ENCODE data around the gene BEST3.

BEST3 gene

GRCh38 chr12:69661386-69661785 is 37.7 kb downstream of the BEST3 start:
- Histone ChIP-seq H3K36me3 (ENCODE audit: control insufficient read depth in 1 of 2, insufficient read depth in 2 of 2, low read length in 2 of 2) (no peaks in the 10 kb centered on the region), H3K9me3 (ENCODE audit: control insufficient read depth in 1 of 2, low read length in 2 of 2) (no peaks in the 10 kb centered on the region), H3K4me3 (ENCODE audit: low read depth in 1 of 2, low read length in 2 of 2) (no peak overlapping the region), H3K27me3 (ENCODE audit: low read depth, low read length) (no peaks in the 10 kb centered on the region), H3K4me1 (ENCODE audit: control insufficient read depth in 1 of 2, insufficient read depth in 2 of 2, low read length in 2 of 2) (no peaks in the 10 kb centered on the region), H3K27ac (ENCODE audit: low read length) (no peak overlapping the region)

- Histone ChIP-seq H3K27ac (ENCODE audit: low read length) (no peak overlapping the region), H3K36me3 (ENCODE audit: control insufficient read depth in 1 of 2, insufficient read depth in 2 of 2, low read length in 2 of 2) (no peaks in the 10 kb centered on the region), H3K9me3 (ENCODE audit: control insufficient read depth in 1 of 2, low read length in 2 of 2) (no peaks in the 10 kb centered on the region), H3K4me1 (ENCODE audit: control insufficient read depth in 1 of 2, insufficient read depth in 2 of 2, low read length in 2 of 2) (peaks cover 0 to 9% of the 10 kb centered on the region in 2 donors), H3K27me3 (ENCODE audit: low read depth, low read length) (no peaks in the 10 kb centered on the region), H3K4me3 (ENCODE audit: low read depth in 1 of 2, low read length in 2 of 2) (no peak overlapping the region)
These were observed 38.8 kb downstream of the BEST3 start for GRCh38 chr12:69660164-69660863.

GRCh38 chr12:69658203-69658602 is 40.9 kb downstream of the BEST3 start:
- Histone ChIP-seq H3K4me3 (ENCODE audit: low read depth in 1 of 2, low read length in 2 of 2) (no peak overlapping the region), H3K9me3 (ENCODE audit: control insufficient read depth in 1 of 2, low read length in 2 of 2) (no peaks in the 10 kb centered on the region), H3K36me3 (ENCODE audit: control insufficient read depth in 1 of 2, insufficient read depth in 2 of 2, low read length in 2 of 2) (no peaks in the 10 kb centered on the region), H3K4me1 (ENCODE audit: control insufficient read depth in 1 of 2, insufficient read depth in 2 of 2, low read length in 2 of 2) (peaks cover 0 to 9% of the 10 kb centered on the region in 2 donors), H3K27me3 (ENCODE audit: low read depth, low read length) (no peaks in the 10 kb centered on the region), H3K27ac (ENCODE audit: low read length) (no peak overlapping the region)

- Histone ChIP-seq H3K9me3 (ENCODE audit: control insufficient read depth in 1 of 2, low read length in 2 of 2) (no peaks in the 10 kb centered on the region), H3K27ac (ENCODE audit: low read length) (no peak overlapping the region), H3K27me3 (ENCODE audit: low read depth, low read length) (no peaks in the 10 kb centered on the region), H3K36me3 (ENCODE audit: control insufficient read depth in 1 of 2, insufficient read depth in 2 of 2, low read length in 2 of 2) (no peaks in the 10 kb centered on the region), H3K4me3 (ENCODE audit: low read depth in 1 of 2, low read length in 2 of 2) (no peak overlapping the region), H3K4me1 (ENCODE audit: control insufficient read depth in 1 of 2, insufficient read depth in 2 of 2, low read length in 2 of 2) (peaks cover 0 to 9% of the 10 kb centered on the region in 2 donors)
These were observed 41.5 kb downstream of the BEST3 start for GRCh38 chr12:69657376-69658137.

- no peaks in the 10 kb centered on the region for H3K36me3 ChIP-seq (ENCODE audit: control insufficient read depth in 1 of 2, insufficient read depth in 2 of 2, low read length in 2 of 2)
- H3K27me3 ChIP-seq (ENCODE audit: low read depth, low read length) = no peaks in the 10 kb centered on the region
- peaks cover 0 to 9% of the 10 kb centered on the region in 2 donors for H3K4me1 ChIP-seq (ENCODE audit: control insufficient read depth in 1 of 2, insufficient read depth in 2 of 2, low read length in 2 of 2)
- no peak overlapping the region for H3K4me3 ChIP-seq (ENCODE audit: low read depth in 1 of 2, low read length in 2 of 2)
- H3K9me3 ChIP-seq (ENCODE audit: control insufficient read depth in 1 of 2, low read length in 2 of 2) = no peaks in the 10 kb centered on the region
- H3K27ac ChIP-seq (ENCODE audit: low read length) = no peak overlapping the region
These were observed 43.3 kb downstream of the BEST3 start for GRCh38 chr12:69655616-69656340.

- Histone ChIP-seq H3K4me1 (ENCODE audit: control insufficient read depth in 1 of 2, insufficient read depth in 2 of 2, low read length in 2 of 2) (peaks cover 0 to 9% of the 10 kb centered on the region in 2 donors), H3K9me3 (ENCODE audit: control insufficient read depth in 1 of 2, low read length in 2 of 2) (no peaks in the 10 kb centered on the region), H3K4me3 (ENCODE audit: low read depth in 1 of 2, low read length in 2 of 2) (no peak overlapping the region), H3K27me3 (ENCODE audit: low read depth, low read length) (no peaks in the 10 kb centered on the region), H3K36me3 (ENCODE audit: control insufficient read depth in 1 of 2, insufficient read depth in 2 of 2, low read length in 2 of 2) (no peaks in the 10 kb centered on the region), H3K27ac (ENCODE audit: low read length) (no peak overlapping the region)
These were observed 45.4 kb downstream of the BEST3 start for GRCh38 chr12:69653703-69654102.

- Histone ChIP-seq H3K27ac (ENCODE audit: low read length) (no peak overlapping the region), H3K9me3 (ENCODE audit: control insufficient read depth in 1 of 2, low read length in 2 of 2) (no peaks in the 10 kb centered on the region), H3K27me3 (ENCODE audit: low read depth, low read length) (no peaks in the 10 kb centered on the region), H3K36me3 (ENCODE audit: control insufficient read depth in 1 of 2, insufficient read depth in 2 of 2, low read length in 2 of 2) (no peaks in the 10 kb centered on the region), H3K4me3 (ENCODE audit: low read depth in 1 of 2, low read length in 2 of 2) (no peak overlapping the region), H3K4me1 (ENCODE audit: control insufficient read depth in 1 of 2, insufficient read depth in 2 of 2, low read length in 2 of 2) (peaks cover 0 to 9% of the 10 kb centered on the region in 2 donors)
These were observed 47.2 kb downstream of the BEST3 start for GRCh38 chr12:69651922-69652321.

- Histone ChIP-seq H3K27ac (ENCODE audit: low read length) (no peak overlapping the region), H3K4me3 (ENCODE audit: low read depth in 1 of 2, low read length in 2 of 2) (no peak overlapping the region), H3K27me3 (ENCODE audit: low read depth, low read length) (no peaks in the 10 kb centered on the region), H3K4me1 (ENCODE audit: control insufficient read depth in 1 of 2, insufficient read depth in 2 of 2, low read length in 2 of 2) (no peaks in the 10 kb centered on the region), H3K9me3 (ENCODE audit: control insufficient read depth in 1 of 2, low read length in 2 of 2) (no peaks in the 10 kb centered on the region), H3K36me3 (ENCODE audit: control insufficient read depth in 1 of 2, insufficient read depth in 2 of 2, low read length in 2 of 2) (no peaks in the 10 kb centered on the region)
These were observed 49.6 kb downstream of the BEST3 start for GRCh38 chr12:69649529-69649928.

GRCh38 chr12:69648476-69648875 is 50.6 kb downstream of the BEST3 start:
- Histone ChIP-seq H3K4me3 (ENCODE audit: low read depth in 1 of 2, low read length in 2 of 2) (no peak overlapping the region), H3K27ac (ENCODE audit: low read length) (no peak overlapping the region), H3K27me3 (ENCODE audit: low read depth, low read length) (no peaks in the 10 kb centered on the region), H3K4me1 (ENCODE audit: control insufficient read depth in 1 of 2, insufficient read depth in 2 of 2, low read length in 2 of 2) (no peaks in the 10 kb centered on the region), H3K36me3 (ENCODE audit: control insufficient read depth in 1 of 2, insufficient read depth in 2 of 2, low read length in 2 of 2) (no peaks in the 10 kb centered on the region), H3K9me3 (ENCODE audit: control insufficient read depth in 1 of 2, low read length in 2 of 2) (no peaks in the 10 kb centered on the region)

- H3K9me3 ChIP-seq (ENCODE audit: control insufficient read depth in 1 of 2, low read length in 2 of 2) = no peaks in the 10 kb centered on the region
- H3K27me3 ChIP-seq (ENCODE audit: low read depth, low read length) = no peaks in the 10 kb centered on the region
- H3K36me3 ChIP-seq (ENCODE audit: control insufficient read depth in 1 of 2, insufficient read depth in 2 of 2, low read length in 2 of 2) = no peaks in the 10 kb centered on the region
- no peak overlapping the region for H3K4me3 ChIP-seq (ENCODE audit: low read depth in 1 of 2, low read length in 2 of 2)
- H3K4me1 ChIP-seq (ENCODE audit: control insufficient read depth in 1 of 2, insufficient read depth in 2 of 2, low read length in 2 of 2) = no peaks in the 10 kb centered on the region
- H3K27ac ChIP-seq (ENCODE audit: low read length) = no peak overlapping the region
These were observed 51.9 kb downstream of the BEST3 start for GRCh38 chr12:69647178-69647577.

GRCh38 chr12:69645031-69645430 is 54.1 kb downstream of the BEST3 start:
- Histone ChIP-seq H3K27ac (ENCODE audit: low read length) (no peak overlapping the region), H3K4me3 (ENCODE audit: low read depth in 1 of 2, low read length in 2 of 2) (no peak overlapping the region), H3K4me1 (ENCODE audit: control insufficient read depth in 1 of 2, insufficient read depth in 2 of 2, low read length in 2 of 2) (no peaks in the 10 kb centered on the region), H3K9me3 (ENCODE audit: control insufficient read depth in 1 of 2, low read length in 2 of 2) (no peaks in the 10 kb centered on the region), H3K27me3 (ENCODE audit: low read depth, low read length) (no peaks in the 10 kb centered on the region), H3K36me3 (ENCODE audit: control insufficient read depth in 1 of 2, insufficient read depth in 2 of 2, low read length in 2 of 2) (no peaks in the 10 kb centered on the region)

Measured in muscle layer of duodenum (tissue), 2 donors.